Liver (tissue), 9 donors: ENCODE results near the gene MLLT10. TPM values are rescaled to one million over a fixed set of nuclear protein-coding genes. Genes with fewer than 3 reads are reported as not detected.

Experiments
- DNase-seq: peaks from one replicate; pipeline ENCODE4 v3.0.0-alpha.2; 2017; ENCODE audit warnings: low spot score
- H3K27ac ChIP-seq, 2 donors: one replicate each; pipeline ENCODE4 v1.7.0; 2013; ENCODE audit warnings: inconsistent platforms in 2 of 2, low read length in 2 of 2, control low read depth in 1 of 2, low read depth in 1 of 2, mild to moderate bottlenecking in 1 of 2
- H3K27me3 ChIP-seq, 4 donors: one replicate each; pipeline versions ENCODE4 v1.6.1 to v1.7.0; 2013; ENCODE audit warnings: low read length in 3 of 4, inconsistent platforms in 1 of 4, mild to moderate bottlenecking in 1 of 4, moderate library complexity in 1 of 4; ENCODE audit not compliant: control insufficient read depth in 4 of 4, insufficient read depth in 4 of 4
- H3K36me3 ChIP-seq, 4 donors: one replicate each; pipeline versions ENCODE4 v1.6.1 to v1.7.0; 2013; ENCODE audit warnings: low read length in 3 of 4, mild to moderate bottlenecking in 3 of 4, low read depth in 1 of 4, moderate library complexity in 1 of 4; ENCODE audit not compliant: control insufficient read depth in 4 of 4, insufficient read depth in 3 of 4
- H3K4me1 ChIP-seq, 4 donors: one replicate each; pipeline versions ENCODE4 v1.6.1 to v1.7.0; 2013; ENCODE audit warnings: low read length in 3 of 4, mild to moderate bottlenecking in 3 of 4, moderate library complexity in 1 of 4; ENCODE audit not compliant: control insufficient read depth in 4 of 4, insufficient read depth in 4 of 4
- H3K4me3 ChIP-seq, 3 donors: one replicate each; pipeline versions ENCODE4 v1.6.1 to v1.7.0; 2013; ENCODE audit warnings: low read length in 3 of 3, control low read depth in 1 of 3, low read depth in 1 of 3, mild to moderate bottlenecking in 1 of 3
- H3K9ac ChIP-seq, 2 donors: one replicate each; pipeline ENCODE4 v1.7.0; 2013; ENCODE audit warnings: low read length in 2 of 2, mild to moderate bottlenecking in 2 of 2, moderate library complexity in 2 of 2, control low read depth in 1 of 2, low read depth in 1 of 2
- H3K9me3 ChIP-seq, 4 donors: one replicate each; pipeline versions ENCODE4 v1.6.1 to v1.7.0; 2013; ENCODE audit warnings: low read length in 3 of 4; ENCODE audit not compliant: control insufficient read depth in 4 of 4
- EGR1 ChIP-seq, 2 donors: IDR thresholded peaks; 2 replicates each; pipeline ENCODE4 v1.6.1; 2016 to 2018; ENCODE audit warnings: antibody characterized with exemption in 2 of 2, low read depth in 2 of 2
- FOXA1 ChIP-seq: IDR thresholded peaks from 2 replicates; pipeline ENCODE4 v1.6.1; 2016; ENCODE audit warnings: antibody characterized with exemption
- FOXA2 ChIP-seq: IDR thresholded peaks from 2 replicates; pipeline ENCODE4 v1.6.1; 2016; ENCODE audit warnings: antibody characterized with exemption
- GABPA ChIP-seq, 2 donors: IDR thresholded peaks in 1 of 2; conservative IDR thresholded peaks in 1 of 2; 2 replicates each; pipeline ENCODE4 v1.6.1; 2016; ENCODE audit warnings: antibody characterized with exemption in 2 of 2, mild to moderate bottlenecking in 1 of 2, moderate library complexity in 1 of 2
- HNF4A ChIP-seq, 2 donors: conservative IDR thresholded peaks; 2 replicates each; pipeline ENCODE4 v1.6.1; 2016; ENCODE audit warnings: antibody characterized with exemption in 2 of 2, mild to moderate bottlenecking in 2 of 2
- HNF4G ChIP-seq: IDR thresholded peaks from 2 replicates; pipeline ENCODE4 v1.6.1; 2016; ENCODE audit warnings: antibody characterized with exemption
- JUND ChIP-seq, 2 donors: IDR thresholded peaks; 2 replicates each; pipeline ENCODE4 v1.6.1; 2016; ENCODE audit warnings: antibody characterized with exemption in 2 of 2
- NR2F2 ChIP-seq: IDR thresholded peaks from 2 replicates; pipeline ENCODE4 v1.6.1; 2016; ENCODE audit warnings: antibody characterized with exemption
- RAD21 ChIP-seq, 2 donors: IDR thresholded peaks; 2 replicates each; pipeline ENCODE4 v1.6.1; 2016; ENCODE audit warnings: antibody characterized with exemption in 2 of 2, mild to moderate bottlenecking in 2 of 2
- RXRA ChIP-seq, 2 donors: IDR thresholded peaks; 2 replicates each; pipeline ENCODE4 v1.6.1; 2017 to 2018; ENCODE audit warnings: antibody characterized with exemption in 2 of 2, mild to moderate bottlenecking in 1 of 2
- SP1 ChIP-seq: IDR thresholded peaks from 2 replicates; pipeline ENCODE4 v1.6.1; 2018; ENCODE audit warnings: antibody characterized with exemption, mild to moderate bottlenecking
- TAF1 ChIP-seq: conservative IDR thresholded peaks from 2 replicates; pipeline ENCODE4 v1.6.1; 2016; ENCODE audit warnings: antibody characterized with exemption, mild to moderate bottlenecking
- YY1 ChIP-seq: IDR thresholded peaks from 2 replicates; pipeline ENCODE4 v1.6.1; 2016; ENCODE audit warnings: antibody characterized with exemption, mild to moderate bottlenecking
- WGBS: extraction: QIAGEN DNeasy Blood & Tissue Kit; methylation state at CpG from one replicate; pipeline ENCODE4 v1.1.7; 2013; 5-methylcytosine and 5-hydroxymethylcytosine counted together
- polyA plus RNA-seq, 2 donors: library from polyadenylated mRNA; stranded (reverse) in 1 of 2; unstranded in 1 of 2; fragments of 200-250 nt in 1 of 2; fragments of >200 nt in 1 of 2; fragmentation: Nextera tagmentation in 1 of 2; extraction: Ambion mirVana in 1 of 2; gene quantifications; one replicate each; pipeline versions ENCODE4 v1.2.1 to v1.2.3, GENCODE V29; 2013 to 2015
- total RNA-seq, 2 donors: library from RNA; depleted of rRNA; stranded (reverse); fragments of >200 nt; gene quantifications; one replicate each; pipeline ENCODE4 v1.2.3, GENCODE V29; 2014
- TF ChIP-seq, protein P1 (sequence below): IDR thresholded peaks from 2 replicates; pipeline ENCODE4 v1.6.1; 2016; ENCODE audit warnings: antibody characterized with exemption
- TF ChIP-seq, protein P2 (sequence below): IDR thresholded peaks from 2 replicates; pipeline ENCODE4 v1.6.1; 2016; ENCODE audit warnings: antibody characterized with exemption
- TF ChIP-seq, protein P3 (sequence below): IDR thresholded peaks from 2 replicates; pipeline ENCODE4 v1.6.1; 2016; ENCODE audit warnings: antibody characterized with exemption, mild to moderate bottlenecking
- TF ChIP-seq, protein P4 (sequence below): fragments of 150-350 bp; IDR thresholded peaks from 2 replicates; pipeline ENCODE4 v1.5.1; 2017; ENCODE audit warnings: improper control_type of control experiment, low read depth, low read length; ENCODE audit not compliant: missing input control
- TF ChIP-seq, protein P5 (sequence below): IDR thresholded peaks from 2 replicates; pipeline ENCODE4 v1.6.1; 2016; ENCODE audit warnings: antibody characterized with exemption
- donor health status: healthy.
- donor health status: healthy.
- donor health status: healthy.
- donor health status: healthy.
- donor health status: healthy.

The MLLT10 gene
- total and polyA plus RNA-seq, 4 donors, result 11.9 to 47.4 (median 22.6) TPM

DNA sequence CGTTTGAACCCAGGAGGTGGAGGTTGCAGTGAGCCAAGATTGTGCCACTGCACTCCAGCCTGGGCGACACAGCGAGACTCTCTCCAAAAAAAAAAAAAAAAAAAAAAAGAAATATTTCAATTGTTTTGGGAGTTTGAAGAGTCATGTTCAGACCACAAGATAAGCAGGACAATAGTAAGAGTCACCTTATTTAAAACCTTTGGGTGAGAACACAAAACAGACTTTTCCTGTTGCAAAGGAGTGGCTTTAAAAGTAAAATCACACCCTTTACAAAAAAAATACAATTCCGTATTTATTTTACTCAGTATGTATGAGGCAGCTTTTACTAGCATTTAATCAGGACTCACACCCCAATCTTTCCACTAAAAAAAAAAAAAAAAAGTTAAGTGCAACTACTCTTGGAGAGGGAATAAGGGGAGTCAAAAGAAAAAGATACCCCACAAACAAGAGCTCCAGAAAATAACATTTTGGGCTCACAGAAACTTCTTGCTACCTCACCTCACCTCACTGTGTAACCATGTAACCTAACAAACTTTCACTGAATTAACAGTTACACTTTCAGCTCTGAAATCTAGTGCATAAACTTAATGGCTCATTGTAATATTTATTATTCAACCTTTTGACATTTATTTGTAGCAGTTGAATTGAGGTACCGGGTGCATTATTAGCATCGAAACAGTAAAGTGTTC, 19.8 kb upstream of the MLLT10 start:
- Histone ChIP-seq H3K9me3 (no peaks in the 10 kb centered on the region), H3K27me3 (no peaks in the 10 kb centered on the region)

DNA sequence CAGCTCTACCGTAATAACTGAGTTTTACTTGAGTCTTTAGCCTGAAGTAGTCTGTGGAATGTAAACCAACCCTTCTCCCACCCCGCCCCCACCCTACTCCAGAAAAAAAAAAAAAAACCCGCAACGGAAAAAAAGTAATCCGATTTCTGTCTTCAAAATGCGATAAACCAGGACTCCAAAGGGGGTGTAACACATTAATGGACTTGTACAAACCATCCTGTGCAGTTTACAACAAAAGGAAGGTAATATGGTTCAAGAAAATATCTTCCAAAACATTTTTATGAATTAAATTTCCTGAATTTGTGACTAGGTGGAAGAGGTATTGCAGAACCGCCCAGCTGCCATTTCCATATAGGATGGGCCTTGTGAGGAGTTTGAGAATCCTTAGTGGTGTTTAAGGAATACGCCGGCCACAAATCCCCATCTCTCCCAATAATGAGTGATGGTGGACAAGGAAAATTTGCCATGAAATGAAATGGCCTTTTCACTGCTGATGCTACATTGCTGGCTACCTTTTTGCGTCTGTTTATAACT, 19.1 kb upstream of the MLLT10 start:
- DNase-seq, result no peak
- peak overlapping the region in 2 of 3 donors; percentile 18 to 21 for H3K4me3 ChIP-seq
- H3K9me3 ChIP-seq, result no peaks in the 10 kb centered on the region
- peaks cover under 1 to 65% (median 51%) of the 10 kb centered on the region in 4 donors for H3K4me1 ChIP-seq
- no peak overlapping the region for H3K27ac ChIP-seq
- TF ChIP-seq, protein P1, sequence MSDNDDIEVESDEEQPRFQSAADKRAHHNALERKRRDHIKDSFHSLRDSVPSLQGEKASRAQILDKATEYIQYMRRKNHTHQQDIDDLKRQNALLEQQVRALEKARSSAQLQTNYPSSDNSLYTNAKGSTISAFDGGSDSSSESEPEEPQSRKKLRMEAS, result no peak
- no peak for TF ChIP-seq RAD21 (IDR thresholded peaks at IDR 0.05)
- no peak for TF ChIP-seq SP1
- no peak for TF ChIP-seq YY1
- no peak for TF ChIP-seq EGR1 (IDR thresholded peaks at IDR 0.05; ENCODE audit: low read depth in 2 of 2)
- TF ChIP-seq, protein P2, sequence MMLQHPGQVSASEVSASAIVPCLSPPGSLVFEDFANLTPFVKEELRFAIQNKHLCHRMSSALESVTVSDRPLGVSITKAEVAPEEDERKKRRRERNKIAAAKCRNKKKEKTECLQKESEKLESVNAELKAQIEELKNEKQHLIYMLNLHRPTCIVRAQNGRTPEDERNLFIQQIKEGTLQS, result no peak
- no peak for TF ChIP-seq FOXA2
- TF ChIP-seq, protein P3, sequence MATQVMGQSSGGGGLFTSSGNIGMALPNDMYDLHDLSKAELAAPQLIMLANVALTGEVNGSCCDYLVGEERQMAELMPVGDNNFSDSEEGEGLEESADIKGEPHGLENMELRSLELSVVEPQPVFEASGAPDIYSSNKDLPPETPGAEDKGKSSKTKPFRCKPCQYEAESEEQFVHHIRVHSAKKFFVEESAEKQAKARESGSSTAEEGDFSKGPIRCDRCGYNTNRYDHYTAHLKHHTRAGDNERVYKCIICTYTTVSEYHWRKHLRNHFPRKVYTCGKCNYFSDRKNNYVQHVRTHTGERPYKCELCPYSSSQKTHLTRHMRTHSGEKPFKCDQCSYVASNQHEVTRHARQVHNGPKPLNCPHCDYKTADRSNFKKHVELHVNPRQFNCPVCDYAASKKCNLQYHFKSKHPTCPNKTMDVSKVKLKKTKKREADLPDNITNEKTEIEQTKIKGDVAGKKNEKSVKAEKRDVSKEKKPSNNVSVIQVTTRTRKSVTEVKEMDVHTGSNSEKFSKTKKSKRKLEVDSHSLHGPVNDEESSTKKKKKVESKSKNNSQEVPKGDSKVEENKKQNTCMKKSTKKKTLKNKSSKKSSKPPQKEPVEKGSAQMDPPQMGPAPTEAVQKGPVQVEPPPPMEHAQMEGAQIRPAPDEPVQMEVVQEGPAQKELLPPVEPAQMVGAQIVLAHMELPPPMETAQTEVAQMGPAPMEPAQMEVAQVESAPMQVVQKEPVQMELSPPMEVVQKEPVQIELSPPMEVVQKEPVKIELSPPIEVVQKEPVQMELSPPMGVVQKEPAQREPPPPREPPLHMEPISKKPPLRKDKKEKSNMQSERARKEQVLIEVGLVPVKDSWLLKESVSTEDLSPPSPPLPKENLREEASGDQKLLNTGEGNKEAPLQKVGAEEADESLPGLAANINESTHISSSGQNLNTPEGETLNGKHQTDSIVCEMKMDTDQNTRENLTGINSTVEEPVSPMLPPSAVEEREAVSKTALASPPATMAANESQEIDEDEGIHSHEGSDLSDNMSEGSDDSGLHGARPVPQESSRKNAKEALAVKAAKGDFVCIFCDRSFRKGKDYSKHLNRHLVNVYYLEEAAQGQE, result no peak
- TF ChIP-seq, protein P4, sequence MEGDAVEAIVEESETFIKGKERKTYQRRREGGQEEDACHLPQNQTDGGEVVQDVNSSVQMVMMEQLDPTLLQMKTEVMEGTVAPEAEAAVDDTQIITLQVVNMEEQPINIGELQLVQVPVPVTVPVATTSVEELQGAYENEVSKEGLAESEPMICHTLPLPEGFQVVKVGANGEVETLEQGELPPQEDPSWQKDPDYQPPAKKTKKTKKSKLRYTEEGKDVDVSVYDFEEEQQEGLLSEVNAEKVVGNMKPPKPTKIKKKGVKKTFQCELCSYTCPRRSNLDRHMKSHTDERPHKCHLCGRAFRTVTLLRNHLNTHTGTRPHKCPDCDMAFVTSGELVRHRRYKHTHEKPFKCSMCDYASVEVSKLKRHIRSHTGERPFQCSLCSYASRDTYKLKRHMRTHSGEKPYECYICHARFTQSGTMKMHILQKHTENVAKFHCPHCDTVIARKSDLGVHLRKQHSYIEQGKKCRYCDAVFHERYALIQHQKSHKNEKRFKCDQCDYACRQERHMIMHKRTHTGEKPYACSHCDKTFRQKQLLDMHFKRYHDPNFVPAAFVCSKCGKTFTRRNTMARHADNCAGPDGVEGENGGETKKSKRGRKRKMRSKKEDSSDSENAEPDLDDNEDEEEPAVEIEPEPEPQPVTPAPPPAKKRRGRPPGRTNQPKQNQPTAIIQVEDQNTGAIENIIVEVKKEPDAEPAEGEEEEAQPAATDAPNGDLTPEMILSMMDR, result no peak
- no peak for TF ChIP-seq GABPA (IDR thresholded peaks at IDR 0.05 in 1 of 2, conservative IDR thresholded peaks at IDR 0.05 in 1 of 2)
- no peak for TF ChIP-seq NR2F2
- TF ChIP-seq, protein P5, sequence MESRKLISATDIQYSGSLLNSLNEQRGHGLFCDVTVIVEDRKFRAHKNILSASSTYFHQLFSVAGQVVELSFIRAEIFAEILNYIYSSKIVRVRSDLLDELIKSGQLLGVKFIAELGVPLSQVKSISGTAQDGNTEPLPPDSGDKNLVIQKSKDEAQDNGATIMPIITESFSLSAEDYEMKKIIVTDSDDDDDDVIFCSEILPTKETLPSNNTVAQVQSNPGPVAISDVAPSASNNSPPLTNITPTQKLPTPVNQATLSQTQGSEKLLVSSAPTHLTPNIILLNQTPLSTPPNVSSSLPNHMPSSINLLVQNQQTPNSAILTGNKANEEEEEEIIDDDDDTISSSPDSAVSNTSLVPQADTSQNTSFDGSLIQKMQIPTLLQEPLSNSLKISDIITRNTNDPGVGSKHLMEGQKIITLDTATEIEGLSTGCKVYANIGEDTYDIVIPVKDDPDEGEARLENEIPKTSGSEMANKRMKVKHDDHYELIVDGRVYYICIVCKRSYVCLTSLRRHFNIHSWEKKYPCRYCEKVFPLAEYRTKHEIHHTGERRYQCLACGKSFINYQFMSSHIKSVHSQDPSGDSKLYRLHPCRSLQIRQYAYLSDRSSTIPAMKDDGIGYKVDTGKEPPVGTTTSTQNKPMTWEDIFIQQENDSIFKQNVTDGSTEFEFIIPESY, result no peak
- TF ChIP-seq TAF1, result no peak
- TF ChIP-seq FOXA1, result no peak
- no peak for TF ChIP-seq HNF4A (conservative IDR thresholded peaks at IDR 0.05)
- no peak for TF ChIP-seq JUND (IDR thresholded peaks at IDR 0.05)
- no peak for TF ChIP-seq RXRA (IDR thresholded peaks at IDR 0.05)
- no peak for TF ChIP-seq HNF4G
- WGBS, result 51% methylated on average over 10 of the region's 10 CpGs
- H3K9ac ChIP-seq, result no peak overlapping the region
- no peaks in the 10 kb centered on the region for H3K27me3 ChIP-seq
- no peaks in the 10 kb centered on the region for H3K36me3 ChIP-seq

More for the DNA sequence above, 19.8 kb upstream of the MLLT10 start:
- DNase-seq, result no peak
- peak overlapping the region in 1 of 3 donors; percentile 21 for H3K4me3 ChIP-seq
- no peak overlapping the region for H3K27ac ChIP-seq
- no peaks in the 10 kb centered on the region for H3K36me3 ChIP-seq
- 39% methylated on average over 6 of the region's 6 CpGs for WGBS
- peaks cover 3 to 65% (median 51%) of the 10 kb centered on the region in 4 donors for H3K4me1 ChIP-seq
- no peak overlapping the region for H3K9ac ChIP-seq
- TF ChIP-seq, protein P5, result no peak
- TF ChIP-seq TAF1, result no peak
- TF ChIP-seq EGR1 (IDR thresholded peaks at IDR 0.05; ENCODE audit: low read depth in 2 of 2), result no peak
